Measurements from ENCODE around the gene CLOCK.

Gene CLOCK

DNA sequence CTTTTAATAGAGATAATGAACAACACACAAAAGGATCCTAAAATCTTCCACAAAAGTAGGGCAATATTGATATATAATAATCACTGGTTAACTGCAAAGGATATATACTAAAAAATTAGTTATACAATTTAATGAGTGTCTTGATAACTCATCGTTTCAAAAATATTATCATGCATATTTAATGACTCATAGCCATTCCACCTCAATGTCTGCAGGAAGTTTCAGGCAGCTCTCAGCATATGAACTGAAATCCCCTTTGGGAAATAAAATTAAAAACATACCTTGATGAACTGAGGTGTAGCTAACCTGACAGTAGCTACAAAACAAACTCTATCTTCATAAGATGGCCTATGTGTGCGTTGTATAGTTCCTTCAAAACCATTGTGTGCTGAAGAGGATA is 88.1 kb downstream of the CLOCK start:
- H3K4me3 ChIP-seq (ENCODE audit: low read depth, low read length) = no peak overlapping the region
- no peak for TF ChIP-seq CTCF (IDR thresholded peaks at IDR 0.05; ENCODE audit: borderline replicate concordance, insufficient read depth, low read depth, low read length)

DNA sequence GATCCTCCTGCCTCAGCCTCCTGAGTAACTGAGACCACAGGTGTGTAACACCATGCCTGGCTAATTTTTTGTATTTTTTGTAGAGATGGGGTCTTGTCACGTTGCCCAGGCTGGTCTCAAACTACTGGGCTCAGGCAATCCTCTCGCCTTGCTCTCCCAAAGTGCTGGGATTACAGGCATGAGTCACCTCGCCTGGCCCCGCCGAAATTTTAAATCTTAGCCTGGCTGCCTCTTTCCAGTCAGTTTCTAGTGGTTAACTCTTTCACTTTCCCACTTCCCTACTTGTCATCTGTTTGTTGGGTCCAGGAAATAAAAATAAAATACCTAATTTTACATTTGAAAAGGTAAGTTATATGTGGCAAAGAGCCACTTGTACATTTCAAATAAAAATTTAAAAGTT is 88.5 kb downstream of the CLOCK start:
- H3K4me3 ChIP-seq (ENCODE audit: low read depth, low read length) = no peak overlapping the region
- TF ChIP-seq CTCF (IDR thresholded peaks at IDR 0.05; ENCODE audit: borderline replicate concordance, insufficient read depth, low read depth, low read length) = no peak

DNA sequence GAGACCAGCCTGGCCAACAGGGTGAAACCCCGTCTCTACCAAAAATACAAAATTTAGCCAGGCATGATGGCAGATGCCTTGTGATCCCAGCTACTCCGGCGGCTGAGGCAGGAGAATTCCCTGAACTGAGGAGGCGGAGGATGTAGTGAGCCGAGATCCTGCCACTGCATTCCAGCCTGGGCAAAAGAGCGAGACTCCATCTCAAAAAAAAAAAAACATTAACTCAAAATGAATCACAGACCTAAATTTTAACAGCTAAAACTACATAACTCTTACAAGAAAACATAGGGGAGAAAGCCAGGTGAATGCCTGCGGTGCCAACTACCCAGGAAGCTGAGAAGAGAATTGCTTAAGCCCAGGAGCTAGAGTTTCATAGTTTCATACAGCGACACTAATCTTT is 96.1 kb downstream of the CLOCK start:
- TF ChIP-seq CTCF (IDR thresholded peaks at IDR 0.05; ENCODE audit: borderline replicate concordance, insufficient read depth, low read depth, low read length) = no peak
- no peak overlapping the region for H3K4me3 ChIP-seq (ENCODE audit: low read depth, low read length)

GRCh38 chr4:55447831-55448230 is 98.9 kb downstream of the CLOCK start:
- no peak overlapping the region for H3K4me3 ChIP-seq (ENCODE audit: low read depth, low read length)
- no peak for TF ChIP-seq CTCF (IDR thresholded peaks at IDR 0.05; ENCODE audit: borderline replicate concordance, insufficient read depth, low read depth, low read length)

DNA sequence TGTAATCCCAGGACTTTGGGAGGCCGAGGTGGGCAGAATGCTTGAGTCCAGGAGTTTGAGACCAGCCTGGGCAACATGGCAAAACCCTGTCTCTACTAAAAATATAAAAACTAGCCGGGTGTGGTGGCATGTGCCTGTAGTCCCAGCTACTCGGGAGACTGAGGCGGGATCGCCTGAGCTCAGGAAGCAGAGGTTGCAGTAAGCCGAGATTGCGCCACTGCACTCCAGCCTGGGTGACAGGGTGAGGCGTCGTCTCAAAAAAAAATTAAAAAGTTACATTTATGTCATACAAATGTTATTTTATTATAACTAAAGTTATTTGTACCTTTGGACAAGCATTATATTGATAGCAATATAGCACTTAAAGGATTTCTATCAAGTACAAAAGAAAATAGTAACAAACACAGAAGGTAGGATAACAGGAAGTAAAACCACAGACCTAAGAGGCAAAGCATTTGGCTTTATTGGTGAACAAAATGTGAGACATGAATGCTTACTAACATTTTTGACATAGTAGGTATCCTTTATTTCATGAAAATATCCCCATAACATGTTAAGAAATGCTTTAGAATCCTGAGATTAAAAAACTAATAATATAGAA is 99.5 kb downstream of the CLOCK start:
- no peak for TF ChIP-seq CTCF (IDR thresholded peaks at IDR 0.05; ENCODE audit: borderline replicate concordance, insufficient read depth, low read depth, low read length)
- no peak overlapping the region for H3K4me3 ChIP-seq (ENCODE audit: low read depth, low read length)

DNA sequence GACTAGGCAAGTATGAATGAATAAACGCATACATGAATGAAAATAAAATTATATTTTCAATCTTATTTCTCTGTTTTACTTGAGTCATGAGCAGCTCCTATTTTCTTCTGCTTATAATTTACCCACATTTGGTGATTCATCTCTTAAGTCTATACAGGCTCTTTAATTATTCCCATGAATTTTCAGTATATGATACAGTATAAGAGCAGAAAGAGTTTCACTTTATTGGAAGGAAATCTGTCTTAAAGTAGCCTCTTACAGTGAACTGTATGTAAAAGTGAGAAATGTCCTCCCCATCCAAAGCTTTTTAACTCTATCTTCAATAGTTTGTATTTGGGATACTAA is 100.2 kb downstream of the CLOCK start:
- no peak for TF ChIP-seq CTCF (IDR thresholded peaks at IDR 0.05; ENCODE audit: borderline replicate concordance, insufficient read depth, low read depth, low read length)
- no peak overlapping the region for H3K4me3 ChIP-seq (ENCODE audit: low read depth, low read length)

DNA sequence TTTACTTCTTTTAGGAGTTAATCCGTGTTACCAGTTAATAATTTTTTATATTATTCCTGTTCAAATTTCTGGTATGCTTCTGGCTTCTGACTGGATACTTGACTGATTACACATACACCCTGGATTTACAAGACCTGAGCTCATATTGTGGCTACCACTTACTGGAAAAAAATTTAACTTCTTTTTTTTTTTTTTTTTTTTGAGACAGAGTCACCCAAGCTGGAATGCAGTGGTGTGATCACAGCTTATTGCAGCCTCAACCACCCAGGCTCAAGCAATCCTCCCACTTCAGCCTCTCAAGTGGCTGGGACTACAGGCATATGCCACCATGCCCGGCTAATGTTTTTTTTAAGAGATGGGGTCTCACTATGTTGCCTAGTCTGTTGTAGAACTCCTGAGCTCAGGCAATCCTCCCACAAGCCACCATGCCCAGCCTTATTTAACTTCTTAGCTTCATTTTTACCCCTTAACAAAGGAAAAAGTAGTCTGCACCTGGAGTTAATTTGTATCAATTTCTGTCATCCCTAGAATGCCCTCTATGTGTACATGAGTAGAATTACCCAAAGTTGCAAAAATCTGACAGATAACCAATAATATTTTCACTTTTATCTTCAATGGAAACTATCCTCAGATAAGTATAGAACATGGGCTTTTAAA is 100.7 kb downstream of the CLOCK start:
- H3K4me3 ChIP-seq (ENCODE audit: low read depth, low read length) = no peak overlapping the region
- no peak for TF ChIP-seq CTCF (IDR thresholded peaks at IDR 0.05; ENCODE audit: borderline replicate concordance, insufficient read depth, low read depth, low read length)
